Activated naive CD8-positive, alpha-beta T cell (primary cell): Measurements from ENCODE around the gene MON2.
"Not testable (repeated sequence)": the region's sequence is repeated elsewhere in the genome, so short reads cannot be mapped to it uniquely, and the experiment has no call there.

ENCODE experiments used
- H3K27ac Mint-ChIP-seq: one replicate; pipeline ENCODE4 v1.8.0; 2021; ENCODE audit warnings: mixed read lengths
- H3K27me3 Mint-ChIP-seq: one replicate; pipeline ENCODE4 v1.8.0; 2021; ENCODE audit warnings: mixed read lengths
- H3K36me3 Mint-ChIP-seq: one replicate; pipeline ENCODE4 v1.8.0; 2021; ENCODE audit warnings: mixed read lengths
- H3K4me1 Mint-ChIP-seq: one replicate; pipeline ENCODE4 v1.8.0; 2021; ENCODE audit warnings: low read depth, mixed read lengths
- H3K4me3 Mint-ChIP-seq: one replicate; pipeline ENCODE4 v1.8.0; 2021; ENCODE audit warnings: mild to moderate bottlenecking, mixed read lengths
- H3K9me3 Mint-ChIP-seq: one replicate; pipeline ENCODE4 v1.8.0; 2021; ENCODE audit warnings: low read depth, mixed read lengths

MON2 gene

DNA sequence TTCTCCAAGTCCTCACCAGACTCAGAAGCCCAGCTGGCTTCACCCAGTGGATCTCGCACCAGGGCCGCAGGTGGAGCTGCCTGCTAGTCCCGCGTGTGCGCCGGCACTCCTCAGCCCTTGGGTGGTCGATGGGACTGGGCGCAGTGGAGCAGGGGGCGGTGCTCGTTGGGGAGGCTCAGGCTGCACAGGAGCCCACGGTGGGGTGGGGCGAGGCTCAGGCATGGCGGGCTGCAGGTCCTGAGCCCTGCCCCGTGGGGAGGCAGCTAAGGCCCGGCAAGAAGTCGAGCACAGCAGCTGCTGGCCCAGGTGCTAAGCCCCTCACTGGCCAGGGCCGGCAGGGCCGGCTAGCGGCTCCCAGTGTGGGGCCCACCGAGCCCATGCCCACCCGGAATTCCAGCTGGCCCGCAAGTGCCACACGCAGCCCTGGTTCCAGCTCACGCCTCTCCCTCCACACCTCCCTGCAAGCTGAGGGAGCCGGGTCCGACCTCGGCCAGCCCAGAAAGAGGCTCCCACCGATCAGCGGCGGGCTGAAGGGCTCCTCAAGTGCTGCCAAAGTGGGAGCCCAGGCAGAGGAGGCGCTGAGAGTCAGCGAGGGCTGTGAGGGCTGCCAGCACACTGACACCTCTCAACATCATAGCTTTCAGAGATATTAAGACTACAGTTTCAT is 5.3 kb upstream of the MON2 start:
- H3K36me3 Mint-ChIP-seq, H3K27ac Mint-ChIP-seq, H3K4me1 Mint-ChIP-seq, H3K27me3 Mint-ChIP-seq, H3K9me3 Mint-ChIP-seq, H3K4me3 Mint-ChIP-seq: not testable (repeated sequence)

DNA sequence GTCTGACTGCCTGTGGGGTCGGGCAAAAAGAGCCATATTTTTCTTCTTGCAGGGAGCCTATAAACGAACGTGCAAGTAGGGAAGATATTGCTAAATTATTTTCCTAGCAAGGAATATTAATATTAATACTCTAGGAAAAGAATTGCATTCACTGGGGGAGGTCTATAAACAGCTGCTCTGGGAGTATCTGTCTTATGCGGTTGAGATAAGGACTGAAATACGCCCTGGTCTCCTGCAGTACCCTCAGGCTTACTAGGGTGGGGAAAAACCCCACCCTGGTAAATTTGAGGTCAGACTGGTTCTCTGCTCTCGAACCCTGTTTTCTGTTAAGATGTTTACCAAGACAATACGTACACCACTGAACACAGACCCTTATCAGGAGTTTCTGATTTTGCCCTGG is 3.4 kb upstream of the MON2 start:
- H3K4me1 Mint-ChIP-seq: peaks cover 17% of the 10 kb centered on the region
- H3K27me3 Mint-ChIP-seq, H3K9me3 Mint-ChIP-seq, H3K4me3 Mint-ChIP-seq, H3K36me3 Mint-ChIP-seq, H3K27ac Mint-ChIP-seq: not testable (repeated sequence)

- H3K9me3 Mint-ChIP-seq: peaks cover 4% of the 10 kb centered on the region
- H3K36me3 Mint-ChIP-seq: no peaks in the 10 kb centered on the region
- H3K27ac Mint-ChIP-seq: peak overlapping the region; percentile 95
- H3K4me3 Mint-ChIP-seq: peak overlapping the region; percentile 97
- H3K27me3 Mint-ChIP-seq: no peaks in the 10 kb centered on the region
- peaks cover 28% of the 10 kb centered on the region for H3K4me1 Mint-ChIP-seq
These were observed 520 bp upstream of the MON2 start for GRCh38 chr12:62466018-62466593.

DNA sequence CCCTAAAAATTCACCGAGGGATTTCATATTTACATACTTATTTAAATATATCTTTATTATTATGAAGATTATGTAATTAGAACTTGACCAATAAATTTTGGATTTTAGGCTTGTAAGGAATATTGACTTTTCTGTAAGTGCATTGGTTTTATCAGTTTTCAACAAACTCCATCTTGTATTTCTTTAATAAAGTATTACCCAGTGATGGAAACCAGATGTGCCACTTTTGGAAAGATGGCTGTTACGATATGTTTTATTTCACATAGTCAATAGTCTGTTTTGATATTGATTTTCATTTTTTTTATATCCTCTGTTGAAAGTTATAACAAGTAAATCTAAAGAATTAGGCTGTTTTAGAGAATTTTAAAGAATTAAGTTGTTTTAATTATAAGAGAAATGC is 1.8 kb downstream of the MON2 start:
- Mint-ChIP-seq H3K9me3 (no peaks in the 10 kb centered on the region), H3K27me3 (no peaks in the 10 kb centered on the region), H3K36me3 (no peaks in the 10 kb centered on the region), H3K27ac (no peak overlapping the region), H3K4me1 (peaks cover 28% of the 10 kb centered on the region), H3K4me3 (peak overlapping the region; percentile 97)

DNA sequence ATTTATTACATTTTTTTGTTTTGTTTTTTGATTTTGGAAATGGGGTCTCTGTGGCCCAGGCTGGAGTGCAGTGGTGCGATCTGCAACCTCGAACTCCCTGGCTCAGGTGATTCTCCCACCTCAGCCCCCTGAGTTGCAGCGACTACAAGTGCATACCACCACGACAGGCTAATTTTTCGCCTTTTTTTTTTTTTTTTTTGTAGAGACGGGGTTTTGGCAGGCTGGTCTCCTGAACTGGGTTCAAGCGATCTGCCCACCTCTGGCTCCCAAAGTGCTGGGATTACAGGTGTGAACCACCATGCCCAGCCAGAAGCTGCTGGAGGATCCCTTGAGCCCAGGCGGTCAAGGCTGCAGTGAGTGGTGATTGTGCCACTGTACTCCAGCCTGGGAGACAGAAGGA is 2.3 kb downstream of the MON2 start:
- H3K9me3 Mint-ChIP-seq: no peaks in the 10 kb centered on the region
- no peaks in the 10 kb centered on the region for H3K27me3 Mint-ChIP-seq
- H3K27ac Mint-ChIP-seq: no peak overlapping the region
- H3K4me3 Mint-ChIP-seq: peak overlapping the region; percentile 97
- peaks cover 2% of the 10 kb centered on the region for H3K36me3 Mint-ChIP-seq
- peaks cover 33% of the 10 kb centered on the region for H3K4me1 Mint-ChIP-seq

GRCh38 chr12:62469704-62470103 is 3.1 kb downstream of the MON2 start:
- H3K36me3 Mint-ChIP-seq: peaks cover 4% of the 10 kb centered on the region
- no peak overlapping the region for H3K27ac Mint-ChIP-seq
- peaks cover 35% of the 10 kb centered on the region for H3K4me1 Mint-ChIP-seq
- no peaks in the 10 kb centered on the region for H3K9me3 Mint-ChIP-seq
- H3K4me3 Mint-ChIP-seq: peak overlapping the region; percentile 97
- H3K27me3 Mint-ChIP-seq: no peaks in the 10 kb centered on the region

- no peak overlapping the region for H3K4me3 Mint-ChIP-seq
- peaks cover 7% of the 10 kb centered on the region for H3K36me3 Mint-ChIP-seq
- H3K27ac Mint-ChIP-seq: no peak overlapping the region
- H3K4me1 Mint-ChIP-seq: peaks cover 35% of the 10 kb centered on the region
- H3K9me3 Mint-ChIP-seq: no peaks in the 10 kb centered on the region
- H3K27me3 Mint-ChIP-seq: no peaks in the 10 kb centered on the region
These were observed 5.1 kb downstream of the MON2 start for GRCh38 chr12:62471734-62472133.

GRCh38 chr12:62472472-62472871 is 5.8 kb downstream of the MON2 start:
- Mint-ChIP-seq H3K36me3 (peaks cover 7% of the 10 kb centered on the region), H3K9me3 (no peaks in the 10 kb centered on the region), H3K27me3 (no peaks in the 10 kb centered on the region), H3K4me1 (peaks cover 38% of the 10 kb centered on the region), H3K4me3 (no peak overlapping the region), H3K27ac (no peak overlapping the region)

- peaks cover 32% of the 10 kb centered on the region for H3K4me1 Mint-ChIP-seq
- no peaks in the 10 kb centered on the region for H3K9me3 Mint-ChIP-seq
- H3K27me3 Mint-ChIP-seq: no peaks in the 10 kb centered on the region
- H3K27ac Mint-ChIP-seq: peak overlapping the region; percentile 41
- H3K4me3 Mint-ChIP-seq: no peak overlapping the region
- H3K36me3 Mint-ChIP-seq: peaks cover 10% of the 10 kb centered on the region
These were observed 15.4 kb downstream of the MON2 start for GRCh38 chr12:62481843-62482540.

DNA sequence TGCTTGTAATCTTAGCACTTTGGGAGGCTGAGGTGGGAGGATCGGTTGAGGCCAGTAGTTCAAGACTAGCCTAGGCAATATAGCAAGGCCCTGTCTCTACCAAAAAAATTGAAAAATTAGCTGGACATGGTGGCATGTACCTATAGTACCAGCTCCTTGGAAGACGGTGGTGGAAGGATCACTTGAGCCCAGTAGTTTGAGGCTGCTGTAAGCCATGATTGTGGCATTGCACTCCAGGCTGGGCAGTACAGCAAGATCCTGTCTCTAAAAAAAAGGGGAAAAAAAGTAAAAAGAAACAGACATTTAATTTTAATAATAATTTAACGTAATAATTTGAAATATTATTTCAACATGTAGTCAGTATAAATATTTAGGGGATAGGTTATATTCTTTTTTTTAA is 16.1 kb downstream of the MON2 start:
- H3K27me3 Mint-ChIP-seq: no peaks in the 10 kb centered on the region
- H3K4me3 Mint-ChIP-seq: no peak overlapping the region
- H3K27ac Mint-ChIP-seq: no peak overlapping the region
- H3K4me1 Mint-ChIP-seq: peaks cover 28% of the 10 kb centered on the region
- H3K36me3 Mint-ChIP-seq: peaks cover 10% of the 10 kb centered on the region
- H3K9me3 Mint-ChIP-seq: no peaks in the 10 kb centered on the region

DNA sequence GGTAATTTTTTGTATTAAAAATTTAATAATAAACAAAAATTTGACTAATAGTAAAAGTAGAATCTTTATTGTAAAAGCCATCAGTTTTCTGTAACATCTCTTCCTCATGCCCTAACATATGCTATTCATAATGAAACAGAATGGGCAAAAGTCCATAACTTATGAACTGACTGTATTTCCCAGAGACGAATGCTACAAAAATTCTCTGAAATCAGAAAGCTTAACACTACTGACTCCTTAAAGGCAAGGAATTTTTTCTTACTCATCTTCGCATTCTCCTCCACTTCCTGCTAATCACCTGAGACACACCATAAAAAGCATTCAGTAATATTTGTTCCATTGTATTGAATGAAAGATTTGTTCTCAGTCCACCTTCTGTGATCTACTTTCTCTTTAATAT is 17.6 kb downstream of the MON2 start:
- H3K36me3 Mint-ChIP-seq: peaks cover 7% of the 10 kb centered on the region
- no peak overlapping the region for H3K27ac Mint-ChIP-seq
- no peak overlapping the region for H3K4me3 Mint-ChIP-seq
- no peaks in the 10 kb centered on the region for H3K27me3 Mint-ChIP-seq
- H3K4me1 Mint-ChIP-seq: peaks cover 18% of the 10 kb centered on the region
- H3K9me3 Mint-ChIP-seq: no peaks in the 10 kb centered on the region

DNA sequence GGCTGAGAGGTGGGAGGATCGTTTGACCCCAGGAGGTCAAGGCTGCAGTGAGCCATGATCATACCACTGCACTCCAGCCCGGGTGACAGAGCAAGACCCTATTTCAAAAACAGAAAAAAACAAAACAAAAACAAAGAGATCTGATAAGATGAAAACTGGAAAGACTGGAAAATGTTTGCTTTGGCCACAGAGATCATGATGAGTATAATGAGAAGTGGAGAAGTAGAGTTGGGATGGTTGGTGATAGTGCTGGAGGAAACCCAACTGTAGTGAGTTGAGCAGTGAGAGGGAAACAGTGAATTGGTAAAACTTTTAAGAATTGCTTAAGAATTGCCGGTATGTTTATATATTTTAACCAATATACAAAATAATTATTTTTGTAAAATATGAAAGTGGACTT is 39.2 kb downstream of the MON2 start:
- Mint-ChIP-seq H3K36me3 (peaks cover 38% of the 10 kb centered on the region), H3K4me1 (no peaks in the 10 kb centered on the region), H3K27ac (no peak overlapping the region), H3K4me3 (no peak overlapping the region), H3K27me3 (no peaks in the 10 kb centered on the region), H3K9me3 (no peaks in the 10 kb centered on the region)

DNA sequence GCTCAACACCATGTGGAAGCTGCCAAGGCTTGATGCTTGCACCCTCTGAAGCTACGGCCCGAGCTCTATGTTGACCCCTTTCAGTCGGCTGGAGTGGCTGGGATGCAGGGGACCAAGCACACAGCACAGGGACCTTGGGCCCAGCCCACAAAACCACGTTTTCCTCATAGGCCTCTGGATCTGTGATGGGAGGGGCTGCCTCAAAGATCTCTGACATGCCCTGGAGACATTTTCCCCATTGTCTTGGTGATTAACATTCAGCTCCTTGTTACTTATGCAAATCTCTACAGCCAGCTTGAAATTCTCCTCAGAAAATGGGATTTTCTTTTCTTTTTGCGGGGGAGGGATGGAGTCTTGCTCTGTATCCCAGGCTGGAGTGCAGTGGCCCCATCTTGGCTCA is 46.3 kb downstream of the MON2 start:
- H3K27me3 Mint-ChIP-seq: no peaks in the 10 kb centered on the region
- peaks cover 13% of the 10 kb centered on the region for H3K4me1 Mint-ChIP-seq
- H3K36me3 Mint-ChIP-seq: peaks cover 40% of the 10 kb centered on the region
- no peak overlapping the region for H3K27ac Mint-ChIP-seq
- peaks cover 3% of the 10 kb centered on the region for H3K9me3 Mint-ChIP-seq
- no peak overlapping the region for H3K4me3 Mint-ChIP-seq

GRCh38 chr12:62514080-62514479 is 47.5 kb downstream of the MON2 start:
- H3K36me3 Mint-ChIP-seq: peaks cover 33% of the 10 kb centered on the region
- not testable (repeated sequence) for H3K9me3 Mint-ChIP-seq, H3K4me3 Mint-ChIP-seq, H3K27ac Mint-ChIP-seq, H3K27me3 Mint-ChIP-seq
- peaks cover 13% of the 10 kb centered on the region for H3K4me1 Mint-ChIP-seq

- no peak overlapping the region for H3K27ac Mint-ChIP-seq
- peaks cover 3% of the 10 kb centered on the region for H3K9me3 Mint-ChIP-seq
- peaks cover 15% of the 10 kb centered on the region for H3K4me1 Mint-ChIP-seq
- no peak overlapping the region for H3K4me3 Mint-ChIP-seq
- H3K36me3 Mint-ChIP-seq: peaks cover 16% of the 10 kb centered on the region
- no peaks in the 10 kb centered on the region for H3K27me3 Mint-ChIP-seq
These were observed 50.3 kb downstream of the MON2 start for GRCh38 chr12:62516927-62517326.

GRCh38 chr12:62517887-62518286 is 51.3 kb downstream of the MON2 start:
- Mint-ChIP-seq H3K27ac (peak overlapping the region; percentile 47), H3K4me1 (peaks cover 21% of the 10 kb centered on the region), H3K4me3 (no peak overlapping the region), H3K9me3 (peaks cover 3% of the 10 kb centered on the region), H3K27me3 (no peaks in the 10 kb centered on the region), H3K36me3 (peaks cover 15% of the 10 kb centered on the region)
